HG03280 (cell line): ENCODE results near the gene WDR45B.

ENCODE experiments used
- ATAC-seq: cut with Tn5 transposase; IDR thresholded peaks from one replicate; pipeline ENCODE4 v1.9.1; 2021; ENCODE audit warnings: mild to moderate bottlenecking, moderate library complexity; ENCODE audit not compliant: unreplicated experiment

Gene WDR45B

DNA sequence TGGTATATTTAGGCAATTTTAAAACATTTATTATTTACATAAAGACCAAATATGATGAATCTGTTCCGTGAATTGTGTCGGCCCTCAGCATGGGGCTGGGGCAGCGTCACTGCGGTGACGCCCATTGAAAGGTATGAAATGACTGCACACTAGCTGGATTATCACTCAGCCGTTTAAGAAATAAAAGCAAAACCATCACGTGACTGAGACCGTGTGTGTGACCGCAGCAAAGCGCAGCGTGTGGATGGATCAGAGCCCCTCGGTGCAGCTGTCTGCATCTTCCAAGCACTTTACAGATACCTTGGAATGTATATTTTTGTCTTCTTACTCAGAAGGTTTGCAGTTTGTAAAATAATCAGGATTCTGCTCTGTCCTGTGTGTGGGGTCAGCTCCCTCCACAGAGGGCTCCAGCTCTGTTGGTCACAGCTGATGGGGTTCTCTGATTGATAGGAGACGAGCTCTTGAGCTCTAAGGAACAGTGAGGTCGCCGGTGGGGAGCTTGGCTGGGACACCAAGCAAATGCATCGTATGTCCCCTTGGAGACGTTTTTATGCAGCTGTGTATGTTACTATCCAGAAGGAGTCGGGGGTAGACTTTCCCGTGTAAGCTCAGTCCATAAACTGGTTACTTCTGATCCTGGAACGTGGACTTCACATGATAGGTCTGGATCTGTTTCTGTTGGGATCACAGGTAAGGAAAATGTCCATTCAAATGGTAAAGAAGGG is 45.1 kb downstream of the WDR45B start:
- ATAC-seq = no peak

DNA sequence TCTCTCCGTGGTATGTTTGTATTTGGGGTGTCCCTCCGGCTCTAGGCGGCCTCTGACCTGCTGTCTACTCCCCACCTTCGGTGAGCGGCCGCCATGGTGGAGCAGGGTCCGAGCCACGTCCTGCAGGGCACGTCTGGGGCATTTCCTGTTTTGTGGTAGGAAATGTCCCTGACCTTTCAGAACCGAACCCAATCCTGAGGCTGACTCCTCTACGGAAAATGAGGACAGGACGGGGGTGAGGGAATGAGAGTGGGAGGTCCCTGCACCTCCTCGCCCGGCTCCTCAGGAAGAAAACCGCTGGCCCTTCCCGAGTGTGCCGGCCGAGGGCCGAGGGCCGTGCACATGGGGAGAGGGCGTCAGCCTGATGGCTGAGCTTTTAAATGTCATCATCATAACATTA is 45.8 kb downstream of the WDR45B start:
- ATAC-seq = no peak

DNA sequence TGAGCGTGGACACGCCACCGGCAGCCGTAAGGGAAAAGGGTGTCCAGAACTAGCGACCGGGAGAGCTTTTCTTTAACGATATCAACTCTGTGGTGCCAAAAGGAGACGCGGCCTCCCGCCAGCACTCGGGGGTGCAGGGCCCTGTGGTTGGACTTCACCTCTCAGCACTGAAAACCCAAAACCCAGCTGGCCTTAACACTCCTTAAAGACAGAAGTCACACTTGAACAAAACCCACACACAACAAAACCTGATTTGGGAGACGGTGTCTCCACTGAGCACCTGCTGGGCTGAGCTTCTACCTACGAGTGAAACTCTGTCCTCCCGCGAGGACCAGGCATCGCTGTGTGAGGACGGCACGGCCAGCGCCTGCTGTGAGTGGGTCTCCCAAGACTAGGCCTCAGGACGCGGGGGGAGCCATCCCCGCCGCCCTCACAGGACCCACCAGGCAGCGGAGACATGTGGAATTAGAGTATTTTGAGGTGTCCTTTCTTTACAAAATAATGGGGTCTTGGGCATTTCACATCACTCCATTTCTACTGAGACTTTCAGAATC is 46.7 kb downstream of the WDR45B start:
- no peak for ATAC-seq

DNA sequence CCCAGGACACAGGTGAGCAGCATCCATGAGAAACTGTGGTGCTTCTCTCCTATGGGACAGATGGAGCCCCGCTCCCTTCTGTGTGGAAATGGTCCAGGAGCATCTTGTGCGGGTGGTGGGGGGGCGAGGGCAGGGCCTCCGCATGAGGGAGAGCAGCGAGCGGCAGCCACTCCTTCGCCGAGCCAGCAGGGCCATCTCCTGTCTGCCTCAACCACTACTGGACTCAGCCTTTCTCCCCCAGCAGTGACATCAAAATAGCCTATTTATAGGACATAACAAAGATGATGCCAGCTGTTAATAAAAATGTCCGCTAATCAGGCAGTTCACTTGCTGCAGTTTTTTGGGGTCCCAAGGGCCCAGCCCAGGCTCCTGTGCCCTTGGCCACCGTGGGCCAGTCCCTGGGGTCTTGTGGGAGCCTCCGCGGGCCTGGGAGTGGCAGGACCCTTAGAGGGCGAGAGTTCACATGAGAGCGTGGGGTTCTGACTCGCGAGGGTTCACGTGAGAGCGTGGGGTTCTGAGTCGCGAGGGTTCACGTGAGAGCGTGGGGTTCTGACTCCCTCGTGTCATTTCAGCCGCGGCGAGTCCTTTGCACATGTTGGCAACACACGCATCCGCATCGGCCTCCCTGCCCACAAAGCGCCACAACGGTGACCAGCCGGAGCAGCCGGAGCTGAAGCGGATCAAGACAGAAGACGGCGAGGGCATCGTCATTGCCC is 47.4 kb downstream of the WDR45B start:
- no peak for ATAC-seq

DNA sequence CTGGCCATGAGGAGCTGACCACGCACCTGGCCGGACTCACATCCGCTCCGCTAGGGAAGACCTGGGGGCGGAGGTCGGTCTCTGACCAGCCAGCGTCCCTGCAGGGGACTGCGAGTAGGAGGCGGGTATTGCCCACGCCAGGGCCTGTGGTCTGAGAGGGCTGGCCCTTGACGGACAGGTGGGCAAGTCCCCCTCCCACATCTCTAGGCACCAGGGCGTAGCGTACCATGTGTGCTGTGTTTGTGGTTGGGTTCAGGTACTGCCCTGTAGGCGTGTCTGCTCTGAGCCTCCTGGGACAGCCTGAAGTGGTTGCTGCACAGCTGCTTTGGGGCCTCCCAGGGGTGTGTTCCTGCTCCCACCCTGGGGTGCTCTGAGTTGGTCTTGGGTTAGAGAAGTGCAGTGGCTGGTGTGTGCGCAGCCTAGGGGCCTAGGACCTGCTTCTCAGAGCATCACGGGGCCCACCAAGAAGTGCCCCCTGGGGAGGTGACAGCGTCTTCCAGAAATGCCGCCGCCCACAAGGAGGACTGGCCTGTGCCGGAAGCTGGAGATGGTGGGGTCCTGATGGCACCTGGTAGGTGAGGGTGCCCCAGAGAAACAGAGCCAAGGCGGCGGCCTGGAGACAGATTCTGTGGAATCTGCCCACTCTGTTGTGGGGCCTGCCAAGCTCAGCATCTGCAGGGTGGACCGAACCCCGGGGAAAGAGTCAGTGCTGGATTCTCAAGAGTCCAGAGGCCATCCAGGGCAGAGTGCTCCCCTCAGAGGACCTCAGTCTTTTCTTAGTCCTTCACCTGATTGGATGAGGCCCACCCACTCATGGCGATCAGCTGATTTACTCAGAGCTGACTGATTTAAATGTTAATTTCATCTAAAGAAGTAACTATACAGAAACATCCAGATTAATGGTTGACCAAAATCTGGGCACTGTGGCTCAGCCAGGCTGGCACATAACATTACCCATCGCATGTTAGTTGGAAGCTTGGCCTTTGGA is 48.3 kb downstream of the WDR45B start:
- ATAC-seq = no peak

DNA sequence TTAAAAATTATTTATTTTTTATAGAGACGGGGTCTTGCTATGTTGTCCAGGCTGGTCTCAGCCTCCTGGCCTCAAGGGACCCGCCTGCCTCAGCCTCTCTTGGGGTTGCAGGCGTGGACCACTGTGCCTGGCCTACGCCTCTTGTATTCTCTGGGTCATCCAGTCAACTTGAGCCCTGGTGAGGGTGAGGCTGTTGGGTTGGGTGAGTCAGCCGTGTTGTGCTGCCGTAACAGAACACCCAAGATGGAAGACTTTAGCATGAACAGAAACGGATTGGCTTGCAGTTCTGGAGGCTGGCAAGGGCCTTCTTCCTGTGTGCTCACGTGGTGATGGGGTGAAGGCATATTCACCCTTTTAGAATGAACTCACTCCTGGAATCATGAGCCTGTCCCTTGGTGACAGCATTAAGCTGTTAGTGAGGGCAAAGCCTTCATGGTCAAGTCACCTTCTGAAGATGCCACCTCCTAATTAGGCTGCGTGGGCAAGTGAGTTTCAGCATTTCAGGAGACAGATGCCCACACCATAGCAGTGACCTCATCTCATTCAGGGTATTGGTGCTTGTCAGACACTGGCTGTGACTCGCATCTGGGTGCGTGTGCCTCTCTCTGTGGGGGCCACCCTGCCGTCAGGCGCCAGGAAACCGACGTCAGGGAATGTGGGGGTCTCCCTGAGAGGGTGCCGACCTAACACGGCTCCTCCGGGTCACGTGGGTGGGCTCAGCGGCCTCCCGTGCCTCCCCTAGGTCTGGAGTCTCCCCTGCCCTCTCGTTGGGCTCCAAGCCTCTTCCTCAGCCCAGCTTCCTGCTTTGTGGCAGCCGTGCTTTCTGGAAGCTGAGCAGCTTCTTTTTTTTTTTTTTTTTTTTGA is 49.8 kb downstream of the WDR45B start:
- ATAC-seq = no peak

DNA sequence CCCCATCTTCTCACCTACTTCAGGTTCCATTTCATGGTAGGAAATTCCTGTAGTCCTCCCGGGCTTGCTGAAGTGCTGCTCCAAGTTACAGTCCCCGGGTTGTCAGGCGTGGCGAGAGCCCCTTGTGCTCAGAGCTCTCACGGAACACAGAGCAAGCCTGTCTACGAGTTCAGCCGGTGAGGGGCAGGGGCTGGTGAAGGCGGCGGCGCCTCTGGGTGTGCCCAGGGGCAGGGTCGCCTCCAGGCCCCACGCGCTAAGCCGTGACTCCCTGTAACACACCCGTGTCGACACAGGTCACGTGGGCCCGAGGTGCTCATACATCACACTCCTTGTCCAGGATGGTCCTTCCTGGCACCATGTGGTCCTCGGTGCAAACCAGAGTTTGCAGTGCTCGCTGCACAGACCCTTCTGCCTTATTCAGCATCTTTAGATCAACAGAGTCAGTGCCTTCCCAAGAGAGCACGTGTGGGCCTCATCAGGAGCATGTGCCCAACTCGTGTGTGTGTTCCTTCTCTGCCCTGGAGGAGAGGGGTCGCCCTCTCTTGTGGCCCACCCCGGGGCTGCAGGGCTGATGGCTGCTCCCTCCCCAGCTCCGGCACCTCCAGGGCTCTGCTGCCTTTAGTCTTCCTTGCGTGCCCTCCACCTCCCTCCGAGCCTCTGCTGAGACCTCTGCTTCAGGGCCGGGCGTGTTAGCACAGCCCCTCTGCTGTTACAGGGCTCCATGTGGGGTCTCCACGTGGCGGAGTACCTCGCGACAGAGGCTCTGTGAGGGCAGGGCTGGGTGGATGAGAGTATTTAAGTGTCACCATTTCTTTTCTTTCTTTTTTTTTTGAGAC is 51.2 kb downstream of the WDR45B start:
- ATAC-seq = no peak

DNA sequence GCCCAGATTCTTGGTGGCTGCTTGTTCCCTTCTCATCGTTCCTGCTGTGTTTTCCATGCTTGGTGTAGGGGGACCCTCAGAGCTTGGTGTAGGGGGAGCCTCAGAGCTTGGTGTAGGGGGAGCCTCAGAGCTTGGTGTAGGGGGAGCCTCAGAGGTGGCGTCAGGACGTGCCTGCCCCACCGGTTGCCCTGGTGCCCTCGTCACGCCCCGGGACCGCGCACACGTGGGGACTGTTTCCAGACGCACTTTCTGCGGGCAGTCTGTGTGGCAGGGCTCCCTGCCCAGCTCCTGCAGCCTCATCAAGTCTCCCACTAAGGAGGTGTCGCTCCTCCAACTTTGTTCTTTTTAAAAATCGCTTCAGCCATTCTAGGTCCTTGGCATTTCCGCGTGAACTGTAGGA is 51.9 kb downstream of the WDR45B start:
- ATAC-seq = no peak

DNA sequence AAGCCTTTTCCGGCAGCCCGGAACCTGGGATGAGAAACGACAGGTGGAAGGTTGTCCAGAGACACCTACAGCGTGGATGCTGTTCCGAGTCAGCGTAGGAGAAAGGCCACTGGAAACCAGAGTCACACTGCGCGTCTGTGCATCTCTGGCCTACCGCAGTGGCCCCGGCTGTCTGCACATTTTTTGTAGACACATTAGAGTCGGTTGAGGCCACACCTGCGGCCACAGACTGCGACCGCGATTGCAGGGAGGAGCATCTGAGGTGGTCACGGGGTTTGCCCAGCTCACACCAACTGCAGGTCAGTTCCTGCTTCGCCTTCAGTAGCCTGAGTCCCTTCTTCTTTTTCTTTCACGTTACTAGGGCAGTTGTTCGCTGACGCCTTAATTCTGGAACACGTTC is 52.4 kb downstream of the WDR45B start:
- no peak for ATAC-seq

DNA sequence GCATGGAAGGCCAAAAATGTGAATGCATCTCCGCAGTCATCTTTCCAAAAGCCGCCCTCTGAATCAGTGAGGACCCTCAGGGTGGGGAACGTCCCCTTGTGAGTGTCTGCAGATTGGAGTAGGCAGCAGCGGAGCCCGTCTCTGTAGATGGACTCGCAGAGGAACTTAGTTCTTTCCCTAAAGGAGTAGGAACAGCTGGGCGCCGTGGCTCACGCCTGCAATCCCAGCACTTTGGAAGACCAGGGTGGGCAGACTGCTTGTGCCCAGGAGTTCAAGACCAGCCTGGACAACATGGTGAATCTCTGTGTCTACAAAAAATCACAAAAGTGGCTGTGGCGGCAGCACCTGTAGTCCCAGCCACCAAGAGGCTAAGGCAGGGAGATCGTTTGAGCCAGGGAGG is 53.7 kb downstream of the WDR45B start:
- no peak for ATAC-seq

DNA sequence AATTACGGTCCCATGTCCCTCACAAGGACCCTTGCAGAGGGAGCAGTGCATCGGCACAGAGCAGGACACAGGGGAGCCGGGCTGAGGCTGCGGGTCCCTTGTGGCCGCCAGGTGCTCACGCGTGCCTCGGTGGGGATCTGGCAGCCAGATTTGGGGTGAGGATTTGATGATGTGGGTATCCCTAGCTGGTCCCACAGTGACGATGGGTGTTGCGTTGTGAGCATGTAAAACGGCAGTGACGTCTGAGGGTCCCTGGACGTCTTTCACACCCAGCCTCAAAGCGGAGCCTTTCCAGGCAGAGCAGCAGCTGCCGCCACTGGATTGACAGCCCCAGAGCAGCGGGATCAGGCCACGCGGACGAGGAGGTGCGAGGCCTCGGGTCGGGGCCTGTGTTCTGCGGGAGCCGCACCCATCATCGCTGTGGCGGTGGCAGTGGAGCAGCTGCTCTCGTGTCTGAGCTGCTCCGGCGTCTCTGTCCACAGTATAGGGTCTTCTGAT is 54.6 kb downstream of the WDR45B start:
- no peak for ATAC-seq

DNA sequence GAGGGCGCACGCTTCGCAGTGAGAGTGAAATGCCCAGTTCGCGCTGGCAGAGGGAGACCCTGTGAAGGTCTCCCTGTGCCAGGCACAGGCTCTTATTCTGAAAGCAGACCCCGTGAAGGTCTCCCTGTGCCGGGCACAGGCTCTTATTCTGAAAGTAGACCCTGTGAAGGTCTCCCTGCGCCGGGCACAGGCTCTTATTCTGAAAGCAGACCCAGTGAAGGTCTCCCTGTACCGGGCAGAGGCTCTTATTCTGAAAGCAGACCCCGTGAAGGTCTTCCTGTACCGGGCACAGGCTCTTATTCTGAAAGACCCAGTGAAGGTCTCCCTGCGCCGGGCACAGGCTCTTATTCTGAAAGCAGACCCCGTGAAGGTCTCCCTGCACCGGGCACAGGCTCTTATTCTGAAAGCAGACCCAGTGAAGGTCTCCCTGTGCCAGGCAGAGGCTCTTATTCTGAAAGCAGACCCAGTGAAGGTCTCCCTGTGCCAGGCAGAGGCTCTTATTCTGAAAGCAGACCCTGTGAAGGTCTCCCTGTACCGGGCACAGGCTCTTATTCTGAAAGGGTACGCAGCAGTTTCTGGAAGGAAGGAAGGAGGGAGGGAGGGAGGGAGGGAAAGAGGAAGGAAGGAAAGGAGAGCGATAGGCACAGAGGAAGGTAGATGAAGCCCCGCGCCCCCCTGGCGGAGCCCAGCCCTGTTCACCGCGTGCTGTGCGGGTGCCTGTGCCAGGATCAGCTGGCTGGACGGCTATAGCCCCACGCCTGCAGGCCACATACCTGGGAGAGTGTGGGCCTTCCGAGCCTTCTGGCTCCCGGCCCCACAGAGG is 55.3 kb downstream of the WDR45B start:
- ATAC-seq = no peak

DNA sequence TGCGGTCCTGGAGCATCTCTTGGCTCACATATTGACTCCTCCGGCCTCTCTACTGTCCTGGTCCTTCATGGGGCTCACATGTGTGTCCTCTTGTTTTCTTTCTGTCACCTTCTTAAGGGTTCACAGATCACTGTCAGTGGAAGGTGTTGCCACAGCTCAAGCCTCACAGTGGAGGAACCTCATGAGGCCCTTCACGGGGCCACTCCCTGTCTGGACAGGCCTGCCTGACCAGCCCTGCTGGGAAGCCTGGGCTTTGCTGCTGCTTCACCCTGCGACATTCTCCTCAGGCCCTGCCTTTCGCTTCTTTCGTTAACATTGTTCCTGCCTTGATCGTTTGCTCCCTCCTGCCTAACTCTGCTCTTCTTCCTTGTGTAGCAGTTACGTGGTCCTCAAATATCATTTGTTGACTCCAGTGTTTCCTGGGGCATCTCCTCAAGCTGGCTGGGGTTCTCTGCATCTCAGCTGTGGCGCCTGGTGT is 55.9 kb downstream of the WDR45B start:
- no peak for ATAC-seq

DNA sequence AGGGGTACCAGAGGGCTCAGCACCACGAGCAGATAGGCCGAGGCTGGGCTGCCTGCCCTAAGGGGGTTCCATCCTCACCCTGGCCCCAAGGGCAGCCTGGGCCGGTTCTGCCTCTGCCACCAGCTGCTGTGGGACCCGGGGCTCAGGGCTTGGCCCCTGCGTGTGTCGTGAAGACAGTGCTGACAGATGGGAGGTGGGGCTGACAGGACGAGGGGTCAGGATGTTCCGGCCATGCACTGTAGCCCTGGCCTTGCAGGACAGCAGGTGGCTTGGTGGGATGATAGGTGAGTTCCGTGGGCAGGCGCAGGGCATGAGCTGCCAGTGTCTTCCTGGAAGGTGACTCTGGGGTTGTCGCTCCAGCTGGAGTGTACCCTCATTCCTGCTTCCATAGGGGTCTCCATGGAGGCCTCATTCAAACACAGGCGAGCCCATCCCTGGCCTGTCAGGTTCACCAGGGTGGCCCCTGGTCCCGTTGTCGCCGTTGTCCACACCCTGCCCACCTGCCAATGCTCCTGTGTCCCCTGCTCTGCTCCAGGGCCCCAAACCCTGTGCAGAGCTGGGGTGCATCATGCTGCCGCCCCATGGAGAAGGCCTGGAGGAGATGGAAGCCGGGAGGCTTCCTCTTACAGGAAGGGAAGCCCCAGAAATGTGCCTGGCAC is 57.2 kb downstream of the WDR45B start:
- no peak for ATAC-seq

DNA sequence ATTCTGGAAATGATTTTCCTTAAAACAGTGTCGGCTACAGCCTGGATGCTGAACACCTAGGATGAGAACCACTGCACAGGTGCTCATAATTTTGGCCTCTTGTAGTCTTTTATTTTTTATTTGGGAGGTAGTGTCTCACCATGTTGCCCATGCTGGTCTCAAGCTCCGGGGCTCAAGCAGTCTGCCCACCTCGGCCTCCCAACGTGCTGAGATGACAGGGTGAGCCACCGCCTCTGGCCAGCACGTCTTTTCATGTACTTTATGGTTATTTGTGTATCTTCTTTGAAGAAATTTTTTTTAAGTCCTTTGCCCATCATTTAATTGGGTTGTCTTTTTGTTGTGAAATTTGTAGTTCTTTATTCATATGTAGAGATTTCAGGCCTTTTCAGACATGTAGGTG is 58.0 kb downstream of the WDR45B start:
- no peak for ATAC-seq

DNA sequence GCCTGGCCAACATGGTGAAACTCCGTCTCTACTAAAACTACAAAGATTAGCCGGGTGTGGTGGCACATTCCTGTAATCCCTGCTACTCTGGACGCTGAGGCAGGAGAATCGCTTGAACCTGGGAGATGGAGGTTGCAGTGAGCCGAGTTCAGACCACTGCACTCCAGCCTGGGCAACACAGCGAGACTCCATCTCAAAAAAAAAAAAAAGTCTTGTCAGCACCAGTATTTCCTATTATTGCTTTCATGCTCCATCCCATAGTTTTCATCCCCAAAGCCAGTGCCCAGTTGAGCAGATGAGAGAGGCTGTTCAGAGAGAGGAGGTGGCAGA is 58.4 kb downstream of the WDR45B start:
- ATAC-seq = no peak

DNA sequence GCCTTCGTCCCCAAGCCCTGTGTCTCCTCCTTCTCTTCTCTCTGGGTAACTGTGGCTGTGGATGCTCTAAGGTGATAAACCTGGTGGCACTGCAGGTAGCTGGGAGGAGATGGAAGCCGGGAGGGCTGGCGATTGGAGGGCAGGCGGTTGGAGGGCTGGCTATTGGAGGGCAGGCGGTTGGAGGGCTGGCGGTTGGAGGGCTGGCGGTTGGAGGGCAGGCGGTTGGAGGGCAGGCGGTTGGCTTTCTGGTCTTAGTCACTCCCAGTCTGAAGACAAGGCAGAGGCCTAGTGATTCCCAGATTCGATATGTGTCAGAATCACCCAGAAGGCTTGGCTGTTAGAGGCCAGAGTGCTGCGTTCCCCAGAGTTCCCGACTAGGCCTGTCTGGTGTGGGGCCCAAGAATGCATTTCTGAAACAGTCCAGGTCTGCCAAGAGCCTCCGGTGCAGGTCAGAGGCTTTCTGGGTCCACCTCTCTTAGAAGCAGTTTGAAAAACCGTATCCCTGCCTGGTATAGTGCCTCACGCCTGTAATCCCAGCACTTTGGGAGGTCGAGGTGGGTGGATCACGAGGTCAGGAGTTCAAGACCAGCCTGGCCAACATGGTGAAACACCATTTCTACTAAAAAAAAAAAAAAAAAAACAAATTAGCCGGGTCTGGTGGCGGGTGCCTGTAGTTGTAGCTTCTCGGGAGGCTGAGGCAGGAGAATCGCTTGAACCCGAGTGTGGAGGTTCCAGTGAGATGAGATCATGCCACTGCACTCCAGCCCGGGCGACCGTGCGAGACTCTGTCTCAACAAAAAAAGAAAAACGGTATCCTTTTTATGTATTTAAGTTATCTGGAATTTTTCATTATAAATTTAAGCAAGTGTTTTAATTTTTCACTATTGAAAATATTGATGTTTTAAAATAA is 59.7 kb downstream of the WDR45B start:
- no peak for ATAC-seq
